ENCODE measurements around the gene FIGN. TPM values are rescaled to one million over a fixed set of nuclear protein-coding genes. Genes with fewer than 3 reads are reported as not detected.

Gene FIGN
- polyA plus RNA-seq, 1 donor: 14.1 TPM

DNA sequence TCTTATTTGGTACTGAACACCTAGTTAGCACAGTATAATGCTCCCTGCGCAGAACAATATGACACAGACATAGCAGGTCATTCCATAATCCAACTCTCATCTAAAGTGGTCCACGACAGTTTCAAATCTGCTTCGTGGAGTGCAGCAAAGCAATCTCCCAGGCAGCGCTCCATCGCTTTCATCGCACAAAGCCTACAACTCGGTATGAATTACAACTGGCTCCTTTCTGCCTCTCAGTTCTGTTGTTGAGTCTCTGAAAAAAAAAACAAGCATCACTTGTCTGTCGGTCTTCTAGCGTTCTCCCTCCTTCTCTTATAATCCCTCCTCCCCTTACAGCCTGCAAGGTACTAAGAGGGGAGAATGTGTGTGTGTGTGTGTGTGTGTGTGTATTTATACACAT, 123.5 kb downstream of the FIGN start:
- DNase-seq: no peak

DNA sequence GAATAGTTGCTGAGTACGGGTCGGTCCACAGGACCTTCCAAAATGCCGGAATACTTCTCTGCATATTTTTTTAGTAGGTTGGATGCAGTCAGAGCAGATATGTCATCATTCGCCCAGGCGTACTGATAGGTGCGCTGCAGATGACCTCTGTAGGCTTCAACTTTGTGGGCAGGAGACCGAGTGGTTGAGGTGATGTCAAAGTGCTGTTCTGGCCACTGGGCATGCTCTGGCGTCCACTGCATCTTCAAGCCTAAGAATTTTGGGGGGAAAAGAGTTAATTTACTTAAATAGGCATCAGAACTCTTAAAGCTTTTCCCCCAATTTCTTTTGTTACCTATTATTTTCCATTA, 124.3 kb downstream of the FIGN start:
- DNase-seq: no peak

DNA sequence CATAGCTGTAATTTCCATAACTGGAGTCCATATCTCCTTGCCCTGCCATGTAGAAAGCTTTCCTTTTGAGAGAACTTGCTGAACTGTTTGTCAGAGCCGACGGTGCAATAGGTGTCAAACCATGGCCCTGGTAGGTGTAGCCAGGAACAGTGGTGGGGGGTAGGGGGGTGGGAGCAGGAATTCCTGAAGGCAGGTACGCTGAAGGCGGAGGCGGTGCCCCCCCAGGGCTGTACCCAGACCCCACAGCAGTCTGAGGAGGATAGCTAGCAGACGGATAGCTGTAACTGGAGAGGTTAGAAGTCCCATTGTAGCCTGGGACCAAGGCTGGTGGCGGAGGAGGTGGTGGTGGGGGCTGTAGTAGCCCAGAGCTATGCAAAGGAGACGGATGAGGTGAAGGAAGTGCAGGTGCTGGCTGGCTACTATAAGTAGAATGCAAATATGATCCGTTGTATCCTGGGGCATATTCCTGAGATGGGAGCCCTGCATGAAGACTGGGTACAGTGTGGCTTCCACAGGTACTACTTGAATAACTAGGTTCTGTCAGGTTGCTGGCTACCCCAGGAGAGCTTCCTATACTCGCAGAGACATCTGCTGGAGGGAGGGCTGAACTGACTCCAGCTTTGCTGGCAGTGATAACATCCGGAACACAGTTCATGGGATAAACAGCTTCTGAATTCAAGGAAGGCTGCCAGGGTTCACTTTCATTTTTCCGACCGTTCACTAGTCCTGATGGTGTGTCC, 124.8 kb downstream of the FIGN start:
- DNase-seq: no peak

DNA sequence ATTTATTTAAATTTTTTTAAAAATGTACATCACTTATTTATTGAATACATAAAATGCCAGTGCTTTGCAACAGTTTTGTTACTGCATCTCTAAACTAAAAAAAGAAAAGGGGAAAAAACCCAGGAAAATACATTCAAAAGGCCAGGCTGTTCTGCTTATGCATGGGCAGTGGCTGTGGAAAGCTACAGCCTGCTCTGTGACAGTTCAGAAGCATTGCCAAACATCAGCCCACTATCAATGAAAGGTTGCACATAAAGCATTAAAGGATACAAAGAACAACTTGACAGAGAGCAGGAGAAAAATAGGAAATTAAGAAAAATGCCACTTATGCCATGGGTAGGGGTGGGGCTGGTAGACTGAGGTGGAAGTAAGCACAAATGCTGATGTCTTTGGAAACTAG, 128.2 kb downstream of the FIGN start:
- DNase-seq: no peak

DNA sequence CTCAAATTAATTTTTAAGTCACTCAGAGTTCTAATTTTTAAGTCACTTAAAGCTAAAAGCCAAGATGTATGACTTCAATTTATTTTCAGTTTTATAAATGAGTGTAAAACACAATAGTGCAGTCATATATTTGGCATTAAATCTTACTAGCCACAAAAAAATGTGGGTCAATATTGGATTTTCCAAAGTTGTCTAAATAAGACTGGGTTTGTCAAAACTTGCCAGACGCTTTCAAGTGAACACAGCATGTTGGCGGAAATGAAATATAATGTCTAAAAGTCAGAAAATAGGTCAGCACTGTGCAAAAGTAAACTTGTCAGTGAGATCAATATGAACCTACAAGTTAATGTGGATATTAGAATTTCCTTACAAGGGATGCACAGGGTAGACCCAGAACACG, 128.9 kb downstream of the FIGN start:
- DNase-seq: no peak

DNA sequence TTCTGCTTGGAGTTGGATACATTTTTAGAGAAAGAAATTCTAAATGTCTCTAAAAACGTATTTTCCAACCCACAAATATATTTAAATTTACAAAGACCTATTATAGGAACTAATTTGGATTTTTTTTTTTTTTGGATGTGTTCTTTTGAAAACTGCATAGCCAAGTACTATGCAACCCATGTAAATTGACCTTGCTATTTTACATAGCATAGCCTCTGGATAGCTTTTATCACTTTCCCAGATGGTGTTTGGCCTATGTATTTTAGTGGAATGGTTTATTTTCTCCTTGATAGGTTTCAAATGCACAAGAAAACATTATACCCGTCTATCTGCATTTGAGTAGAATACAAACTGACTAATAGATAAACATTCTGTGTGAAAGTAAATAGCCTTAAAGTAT, 130.0 kb downstream of the FIGN start:
- DNase-seq: no peak

DNA sequence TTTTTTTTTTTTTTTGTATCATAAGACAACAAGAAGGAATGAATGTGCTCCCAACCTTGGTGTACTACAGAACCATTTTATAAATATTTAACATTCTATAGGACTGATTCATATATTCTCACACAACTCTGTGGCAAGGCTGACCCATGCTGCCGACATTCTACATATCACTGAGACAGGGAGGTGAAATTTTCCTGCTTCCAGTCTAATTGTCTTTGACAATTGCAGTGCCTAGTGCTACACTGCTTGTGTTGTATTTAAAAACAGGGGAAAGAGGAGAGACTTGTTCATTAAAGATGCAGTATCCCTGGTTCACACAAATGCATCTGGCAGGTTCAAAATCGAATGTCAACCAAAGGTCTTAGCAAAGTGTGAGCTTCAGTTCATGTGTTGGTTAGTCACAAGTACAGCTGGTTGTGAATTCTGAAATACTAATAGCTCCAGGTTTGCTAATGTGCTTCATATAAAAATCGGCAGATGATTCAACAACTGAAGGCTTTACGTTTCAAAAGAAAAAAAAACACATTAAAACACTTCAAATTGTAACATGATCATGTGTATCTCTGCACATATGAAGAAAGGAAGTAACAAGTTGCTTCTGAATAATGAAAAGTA, 130.8 kb downstream of the FIGN start:
- no peak for DNase-seq

DNA sequence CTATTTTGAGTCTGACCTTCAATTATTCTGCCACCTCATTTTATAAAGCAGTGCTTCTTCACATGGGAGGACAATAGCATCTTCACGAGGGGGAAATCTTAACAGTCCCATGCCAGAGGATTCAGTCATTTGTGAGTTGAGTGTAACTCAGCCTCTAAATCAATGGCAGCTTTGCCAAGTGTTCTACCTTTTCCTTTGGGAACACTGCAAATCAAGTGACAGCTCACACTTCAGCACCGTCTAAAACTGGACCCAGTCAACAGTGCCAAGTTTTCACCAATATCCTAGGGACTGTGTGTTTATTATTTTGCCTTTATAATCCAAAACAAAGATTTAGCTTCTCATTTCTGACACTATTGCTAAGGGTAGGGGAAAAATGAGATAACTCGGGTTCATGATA, 133.6 kb downstream of the FIGN start:
- DNase-seq: no peak

DNA sequence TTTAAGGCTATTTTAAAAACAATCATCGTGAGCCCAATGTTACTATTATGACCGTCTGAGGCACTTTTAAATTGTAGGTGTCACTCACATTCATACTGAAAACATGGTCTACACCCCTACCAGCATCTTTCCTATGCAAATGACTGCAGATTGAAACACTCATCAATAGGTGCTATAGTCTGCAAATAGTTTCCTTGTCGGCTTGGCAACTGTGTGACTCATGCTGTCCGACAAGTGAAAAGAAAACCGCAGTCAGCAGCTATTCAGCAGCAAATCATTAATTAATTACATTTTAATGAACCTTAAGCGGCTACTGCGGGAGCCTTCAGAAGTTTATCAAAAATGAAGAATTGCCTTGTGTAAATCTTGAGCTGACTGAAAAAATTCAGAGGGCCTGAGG, 134.4 kb downstream of the FIGN start:
- DNase-seq: no peak

DNA sequence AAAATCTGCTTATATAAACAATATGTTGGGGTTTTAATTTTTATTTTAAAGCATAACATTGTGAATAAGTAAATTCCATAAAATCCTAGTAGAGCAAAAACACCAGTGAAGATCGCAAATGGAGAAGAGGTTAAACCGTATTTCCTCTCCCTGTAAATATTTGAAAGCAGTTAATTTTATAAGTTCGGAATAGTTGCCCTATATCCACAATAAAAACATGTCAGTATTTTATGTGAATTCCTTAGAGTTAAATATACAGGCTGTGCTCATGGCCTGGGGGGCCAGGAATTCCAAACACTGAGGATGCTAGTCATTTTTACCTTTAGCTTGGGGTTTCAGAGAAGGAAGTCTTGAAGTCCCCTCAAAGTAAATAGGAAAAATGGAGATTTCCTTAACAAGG, 135.0 kb downstream of the FIGN start:
- DNase-seq: no peak

DNA sequence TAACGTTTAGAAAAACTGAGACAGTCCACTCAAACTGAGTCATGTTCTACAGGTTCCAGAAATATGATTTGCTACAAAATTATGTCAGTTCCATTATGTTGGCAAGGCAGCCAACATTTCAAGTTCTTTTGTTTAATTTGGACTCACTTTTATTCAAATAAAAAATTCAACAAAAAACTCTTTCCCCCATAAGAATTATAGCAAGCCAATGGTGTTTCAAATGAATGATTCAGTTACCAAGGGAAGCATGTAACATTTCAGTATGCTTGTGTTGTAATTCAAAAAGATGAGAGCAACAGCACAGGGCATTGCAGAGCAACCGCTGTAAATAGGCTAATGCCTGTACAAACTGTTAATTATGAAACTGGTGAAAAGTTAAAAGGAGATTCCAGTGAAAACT, 140.8 kb downstream of the FIGN start:
- DNase-seq: no peak

DNA sequence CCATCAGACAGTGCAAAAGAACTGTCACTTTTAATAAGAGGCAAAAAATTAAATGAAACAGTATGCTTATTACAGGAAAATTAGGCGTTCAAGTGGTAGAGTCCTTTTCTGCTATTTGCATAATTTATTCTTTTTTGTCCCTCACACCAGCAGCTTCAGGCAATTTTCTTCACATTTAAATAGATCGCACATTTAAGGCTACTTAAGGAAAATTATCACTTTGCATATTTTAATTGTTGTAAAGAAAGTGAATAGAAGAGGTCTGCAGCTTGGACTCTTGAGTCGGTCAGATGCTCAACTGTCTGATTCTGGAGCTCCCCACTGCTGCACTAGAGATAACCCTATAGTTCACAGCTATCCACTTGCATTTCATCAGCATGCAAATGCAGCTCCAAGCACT, 141.3 kb downstream of the FIGN start:
- no peak for DNase-seq

DNA sequence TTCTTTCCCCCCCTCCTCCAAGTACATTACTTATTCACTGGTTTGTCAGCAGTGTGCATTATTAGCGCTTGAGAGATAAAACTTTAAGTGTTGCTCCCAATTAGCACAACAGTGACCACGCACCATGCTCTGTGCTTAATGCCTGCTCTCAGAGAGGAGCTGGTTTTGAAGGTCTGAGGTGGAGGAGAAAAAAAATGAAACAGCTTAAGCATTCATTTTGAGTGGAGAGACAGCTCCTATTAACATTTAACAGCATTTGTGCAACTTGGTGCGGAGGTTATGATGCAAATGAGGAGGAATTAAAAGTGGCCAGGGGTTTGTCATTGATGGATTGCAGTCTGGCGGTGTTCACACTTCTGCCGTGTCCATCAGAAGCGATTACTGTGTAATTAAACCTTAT, 141.8 kb downstream of the FIGN start:
- DNase-seq: no peak

DNA sequence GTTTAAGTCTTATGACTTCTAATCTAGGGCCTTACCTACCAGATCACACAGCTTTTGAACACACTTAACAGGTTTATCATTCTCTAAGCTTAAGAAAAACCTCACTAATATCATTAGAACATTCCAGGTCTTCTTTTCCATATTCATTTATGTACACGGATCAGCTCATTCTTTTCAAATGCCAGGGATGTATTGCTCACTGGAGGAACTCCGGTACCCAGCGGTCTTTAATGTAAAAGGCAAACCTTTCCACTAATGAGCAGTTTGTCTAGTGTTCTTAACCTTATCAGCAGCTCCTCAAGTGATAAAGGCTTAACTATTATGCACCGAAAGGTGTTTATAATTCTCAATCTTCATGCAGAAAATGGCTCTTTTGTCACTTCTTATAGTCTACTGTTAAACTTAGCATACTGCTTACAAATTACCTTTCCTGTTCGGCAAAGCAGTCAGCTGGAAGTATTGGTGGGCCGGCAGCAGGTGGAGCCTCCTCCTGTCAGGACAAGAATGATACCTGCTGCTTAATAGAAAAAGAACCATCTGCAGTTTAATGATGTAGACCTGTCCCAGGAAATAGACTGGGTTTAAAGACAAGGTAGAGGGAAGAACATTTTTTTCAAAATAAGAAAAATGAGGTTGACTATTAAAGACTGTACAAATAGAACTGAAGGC, 142.7 kb downstream of the FIGN start:
- no peak for DNase-seq

DNA sequence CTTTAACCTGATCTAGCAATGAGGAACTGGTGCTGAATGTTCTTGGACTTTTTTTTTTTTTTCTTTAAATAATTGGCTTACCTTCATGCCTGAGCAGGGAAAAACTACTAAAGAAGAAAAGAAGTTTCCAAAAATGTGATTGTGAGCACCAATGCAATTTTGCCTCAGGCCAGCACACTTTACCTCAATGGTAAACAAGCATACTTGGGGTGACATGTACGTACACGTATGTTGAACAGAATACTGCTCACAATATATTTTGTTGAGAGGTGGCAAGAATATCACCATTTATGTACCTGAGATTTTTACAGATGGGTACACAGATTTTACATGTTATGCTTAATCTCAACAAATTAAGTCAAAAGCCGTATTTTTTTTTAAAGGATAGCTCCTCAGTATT, 144.3 kb downstream of the FIGN start:
- DNase-seq: no peak

DNA sequence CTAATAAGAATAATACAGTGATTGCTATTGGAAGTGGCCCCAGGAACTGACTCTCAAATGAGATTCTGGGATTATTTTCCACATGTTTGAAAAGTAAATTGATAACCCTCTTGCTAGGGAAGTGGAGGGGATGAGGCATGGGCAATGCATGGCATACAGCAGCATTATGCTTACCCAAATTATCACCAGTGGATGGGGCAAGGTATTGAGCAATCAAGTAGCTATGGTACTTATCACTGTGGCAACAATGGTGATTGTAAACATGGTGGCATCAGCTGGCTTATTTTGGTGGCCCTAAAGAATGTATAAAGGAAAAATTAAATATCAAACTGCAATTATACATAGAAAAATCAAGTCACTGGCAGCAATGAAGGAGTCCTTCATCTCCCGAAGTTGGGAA, 155.1 kb downstream of the FIGN start:
- no peak for DNase-seq

DNA sequence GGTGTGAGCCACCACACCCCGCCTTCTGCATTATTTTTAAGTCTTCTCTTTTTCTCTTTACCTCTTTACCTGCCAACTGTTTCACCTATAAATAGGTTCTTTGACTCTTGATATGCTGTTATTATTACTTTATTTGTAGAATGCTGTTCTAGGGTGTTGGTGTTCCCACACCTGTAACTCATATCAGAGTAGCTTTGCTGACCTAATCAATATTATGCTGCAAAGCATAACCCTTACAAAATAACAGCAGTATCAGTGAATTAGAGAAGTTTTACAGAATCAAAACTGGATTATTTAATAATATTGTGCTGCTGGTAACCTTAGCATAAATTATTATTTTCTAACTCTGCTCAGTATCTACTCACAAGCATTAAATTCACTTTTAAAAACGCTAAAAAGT, 161.5 kb downstream of the FIGN start:
- no peak for DNase-seq

DNA sequence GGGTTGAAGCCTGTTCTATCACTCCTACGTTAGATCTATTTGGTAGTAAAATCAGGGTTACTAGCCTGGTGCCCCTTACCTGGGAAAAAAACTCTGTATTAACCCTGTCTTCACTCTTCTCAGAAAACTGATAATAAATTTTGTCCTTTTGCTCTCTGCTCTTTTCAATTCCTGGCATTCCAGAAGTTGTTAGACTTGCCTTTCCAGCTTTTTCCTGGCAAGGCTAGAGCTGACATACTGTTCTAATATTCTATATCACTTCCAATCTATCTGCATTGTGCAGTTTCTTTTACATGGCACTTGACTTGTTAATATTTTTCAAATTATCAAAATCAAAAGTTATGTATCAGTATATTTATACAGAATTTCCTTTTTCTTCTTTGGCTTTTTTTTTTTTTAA, 162.2 kb downstream of the FIGN start:
- DNase-seq: no peak

DNA sequence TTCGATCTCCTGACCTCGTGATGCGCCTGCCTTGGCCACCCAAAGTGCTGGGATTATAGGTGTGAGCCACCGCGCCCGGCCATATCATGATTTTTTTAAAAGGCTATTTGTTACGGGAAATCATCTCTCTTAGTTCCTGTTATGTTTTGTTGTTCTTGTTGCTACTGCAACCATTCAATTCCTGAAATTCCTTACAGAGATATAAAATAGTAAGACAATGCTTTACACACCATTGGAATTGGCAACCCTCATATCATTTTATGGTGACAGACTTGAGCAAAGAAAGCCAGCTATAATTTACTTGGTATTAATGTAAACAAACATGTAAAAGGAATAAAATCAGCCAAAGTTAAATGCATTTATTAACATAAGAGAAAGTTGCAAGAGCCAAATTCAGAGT, 163.0 kb downstream of the FIGN start:
- DNase-seq: no peak

DNA sequence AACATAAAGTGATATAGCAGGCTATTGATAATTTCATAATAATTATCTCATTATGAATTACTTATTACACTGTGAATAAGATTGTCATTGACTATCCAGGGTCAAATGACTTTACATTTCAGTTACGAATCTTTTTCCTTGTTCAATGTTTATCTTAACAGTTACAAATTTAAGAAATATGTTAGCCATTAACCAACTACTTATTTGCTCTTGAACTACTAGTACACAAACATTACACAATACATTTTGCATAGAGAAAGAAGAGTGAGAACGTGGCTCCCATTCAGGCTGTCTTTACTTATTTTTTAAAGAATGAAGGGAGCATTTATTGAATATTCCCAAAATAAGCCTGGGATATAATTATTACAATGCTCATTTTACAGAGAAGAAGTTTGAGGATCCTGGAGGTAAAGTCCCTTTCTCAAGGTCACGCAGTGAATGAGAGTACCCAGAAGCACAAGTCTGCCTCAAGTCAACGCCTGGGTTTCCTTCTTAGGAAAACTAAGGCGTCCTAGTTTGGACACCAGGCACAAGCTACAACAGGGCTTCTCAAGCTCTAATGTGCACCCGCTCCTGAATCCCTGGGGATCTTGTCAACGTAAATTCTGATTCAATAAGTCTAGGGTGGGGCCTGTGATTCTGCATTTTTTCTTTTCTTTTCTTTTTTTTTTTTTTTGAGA, 164.2 kb downstream of the FIGN start:
- no peak for DNase-seq

DNA sequence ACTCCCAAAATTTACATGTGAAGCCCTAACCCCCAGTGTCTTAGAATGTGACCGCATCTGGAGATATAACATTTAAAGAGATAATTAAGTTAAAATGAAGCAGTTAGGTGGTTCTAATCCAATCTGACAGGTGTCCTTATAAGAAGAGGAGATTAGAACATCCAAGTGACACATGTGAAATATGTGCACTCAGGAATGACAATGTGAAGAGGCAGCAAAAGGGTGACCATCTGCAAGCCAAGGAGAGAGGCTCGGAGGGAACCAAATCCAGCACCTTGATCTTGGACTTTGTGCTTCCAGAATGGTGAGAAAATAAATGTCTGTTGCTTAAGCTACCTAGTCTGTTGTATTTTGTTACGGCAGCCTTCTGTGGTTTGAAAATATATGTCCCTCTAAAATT, 165.4 kb downstream of the FIGN start:
- no peak for DNase-seq

DNA sequence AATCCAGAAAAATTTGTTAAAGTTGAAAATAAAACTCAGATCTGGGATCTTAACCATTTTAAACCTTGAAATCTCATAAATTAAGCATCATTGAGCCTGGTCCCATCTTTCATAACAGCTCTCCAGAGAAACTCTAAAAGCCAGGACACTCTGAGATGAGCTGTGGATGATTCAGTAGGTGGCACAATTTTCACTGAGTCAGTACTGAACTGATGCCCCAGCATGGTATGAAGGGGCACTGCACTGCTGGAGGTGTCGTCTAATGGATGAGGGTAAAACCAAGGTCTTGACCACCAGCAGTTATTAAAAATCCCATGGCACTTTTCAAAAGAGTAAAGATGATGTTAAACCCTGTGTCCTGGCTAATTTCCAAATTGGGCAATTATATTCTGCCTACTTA, 170.6 kb downstream of the FIGN start:
- DNase-seq: no peak

DNA sequence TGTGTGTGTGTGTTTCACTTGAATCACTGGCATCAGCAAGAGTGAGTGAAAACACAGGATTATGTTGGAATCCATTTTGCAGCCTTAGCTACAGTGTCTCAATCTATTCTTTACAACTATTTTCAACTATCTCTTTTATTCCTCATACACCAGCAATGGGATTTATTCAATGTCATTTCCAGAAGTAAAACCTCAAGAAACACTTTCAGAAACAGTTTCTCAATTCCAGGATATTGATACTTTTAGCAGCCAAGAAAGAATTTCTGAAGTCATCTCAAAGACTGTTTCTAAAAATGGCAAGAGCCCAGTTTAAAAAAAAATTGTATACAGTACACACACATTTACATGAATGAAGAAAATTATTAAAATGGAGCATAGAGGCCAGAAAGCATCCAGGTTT, 171.6 kb downstream of the FIGN start:
- DNase-seq: no peak
